Hematopoietic multipotent progenitor cell (in vitro differentiated cells): ENCODE measurements around the gene PTPRG. TPM values are rescaled to one million over a fixed set of nuclear protein-coding genes. Genes with fewer than 3 reads are reported as not detected.

Experiments
- DNase-seq, 3 donors: peaks; one replicate each; pipeline ENCODE4 v3.0.0-alpha.2; 2011 to 2015; ENCODE audit warnings: low read depth in 2 of 3, low spot score in 2 of 3
- total RNA-seq: library from RNA; depleted of rRNA; stranded (reverse); fragments of >200 nt; gene quantifications from one replicate; pipeline ENCODE4 v1.2.3, GENCODE V29; 2012

The PTPRG gene
- total RNA-seq, 1 donor: under 0.01 TPM

- DNase-seq: no peak
Observed at GRCh38 chr3:62229908-62230307, 668.5 kb downstream of the PTPRG start.

DNA sequence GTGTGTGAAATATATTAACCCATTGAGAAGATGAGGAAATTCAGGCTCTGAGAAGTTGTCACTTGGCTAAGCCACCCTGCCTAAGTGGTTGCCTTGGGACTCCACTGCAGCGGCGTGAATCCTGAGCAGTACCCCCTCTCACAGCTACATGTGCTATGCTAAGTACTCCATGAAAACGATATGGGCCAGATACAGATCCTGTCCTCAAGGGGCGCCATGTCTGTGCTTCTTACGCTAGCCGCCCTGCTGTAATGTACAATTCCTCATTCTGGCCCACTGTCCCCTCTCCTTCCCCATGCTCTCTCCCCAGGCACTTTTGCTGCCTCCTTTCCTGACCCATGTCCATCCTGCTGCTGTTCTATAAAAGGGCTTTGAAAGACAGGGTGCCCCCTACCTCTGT lies 671.7 kb downstream of the PTPRG start:
- DNase-seq: no peak

GRCh38 chr3:62236016-62236415 lies 674.6 kb downstream of the PTPRG start:
- DNase-seq: no peak

GRCh38 chr3:62237286-62237948 lies 676.0 kb downstream of the PTPRG start:
- DNase-seq: no peak

DNA sequence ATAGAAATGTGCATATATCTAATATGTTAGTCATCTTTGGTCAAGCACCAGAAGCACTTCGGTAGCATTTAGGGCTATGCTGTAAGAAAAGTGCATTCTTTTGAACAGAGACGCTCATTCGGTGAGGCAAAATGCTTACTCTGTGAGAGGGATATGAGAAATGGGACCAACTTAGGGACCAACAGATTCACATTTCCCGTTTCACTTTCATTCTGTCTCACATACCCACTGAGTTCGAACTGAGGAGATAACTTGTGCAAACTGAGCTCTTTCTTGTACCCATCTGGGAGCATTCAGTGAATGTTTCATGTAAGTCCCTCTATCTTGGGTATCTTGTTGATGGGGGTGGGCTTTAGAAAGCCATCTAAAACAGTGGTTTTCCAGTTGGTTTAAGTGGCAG lies 676.6 kb downstream of the PTPRG start:
- DNase-seq: no peak

DNA sequence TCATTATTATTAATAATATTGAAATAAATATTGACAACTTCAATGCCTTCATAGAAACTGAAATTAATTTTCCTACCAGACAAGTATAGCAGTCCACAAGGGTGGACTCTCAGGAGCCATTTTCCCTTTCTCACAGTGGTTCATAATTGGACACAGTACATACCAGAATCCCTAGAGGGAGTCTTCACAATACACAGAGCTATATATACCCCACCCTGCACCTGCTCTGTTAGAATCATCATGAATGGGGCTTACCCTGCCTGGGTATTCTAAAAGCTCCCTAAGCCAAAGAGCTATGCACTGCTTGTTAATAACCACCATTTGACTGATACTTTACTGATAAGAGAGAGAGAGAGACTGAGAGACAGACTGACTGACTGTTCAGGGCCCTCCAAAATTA lies 677.1 kb downstream of the PTPRG start:
- DNase-seq: no peak

DNA sequence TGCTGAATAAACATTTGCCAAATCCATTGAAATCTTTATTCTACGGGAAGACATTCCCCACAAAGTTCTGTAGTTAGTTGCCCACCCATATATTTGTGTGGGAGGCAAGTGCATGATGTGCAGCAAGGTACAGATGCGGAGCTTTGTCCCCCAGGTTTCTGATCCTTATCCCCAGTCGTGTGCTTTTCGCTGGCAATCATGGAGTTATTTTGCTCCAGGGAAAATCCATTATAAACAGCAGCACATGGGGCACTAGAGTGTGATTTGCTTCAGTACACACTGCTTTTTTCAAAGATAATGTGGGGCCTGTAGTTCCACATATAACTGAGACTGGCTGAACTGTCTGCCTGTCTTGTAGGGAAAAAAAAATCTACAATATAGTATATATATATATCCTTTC lies 679.9 kb downstream of the PTPRG start:
- no peak for DNase-seq

GRCh38 chr3:62242831-62243509 lies 681.6 kb downstream of the PTPRG start:
- no peak for DNase-seq

- no peak for DNase-seq
Observed at GRCh38 chr3:62246094-62246493, 684.7 kb downstream of the PTPRG start.

DNA sequence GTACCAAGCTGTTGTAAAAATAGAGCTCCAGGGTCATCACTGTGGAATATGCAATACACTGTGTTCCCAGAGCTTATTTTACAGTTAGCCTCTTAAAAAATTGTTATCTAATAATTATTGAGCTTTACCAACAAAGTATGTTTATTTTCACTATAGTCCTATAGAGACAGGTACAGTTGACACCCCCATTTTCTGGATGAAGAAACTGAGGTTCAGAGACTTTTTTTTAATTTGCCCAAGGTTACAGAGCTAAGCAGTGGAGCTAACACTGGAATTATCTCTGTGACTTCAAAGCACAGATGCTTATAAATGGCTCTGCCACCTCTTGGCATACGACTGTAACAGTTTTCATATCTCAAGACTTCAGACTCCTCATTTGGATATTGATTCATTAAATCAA lies 685.6 kb downstream of the PTPRG start:
- DNase-seq: no peak

- DNase-seq: no peak
Observed at GRCh38 chr3:62248734-62249483, 687.5 kb downstream of the PTPRG start.

GRCh38 chr3:62249484-62249776 lies 688.1 kb downstream of the PTPRG start:
- no peak for DNase-seq

DNA sequence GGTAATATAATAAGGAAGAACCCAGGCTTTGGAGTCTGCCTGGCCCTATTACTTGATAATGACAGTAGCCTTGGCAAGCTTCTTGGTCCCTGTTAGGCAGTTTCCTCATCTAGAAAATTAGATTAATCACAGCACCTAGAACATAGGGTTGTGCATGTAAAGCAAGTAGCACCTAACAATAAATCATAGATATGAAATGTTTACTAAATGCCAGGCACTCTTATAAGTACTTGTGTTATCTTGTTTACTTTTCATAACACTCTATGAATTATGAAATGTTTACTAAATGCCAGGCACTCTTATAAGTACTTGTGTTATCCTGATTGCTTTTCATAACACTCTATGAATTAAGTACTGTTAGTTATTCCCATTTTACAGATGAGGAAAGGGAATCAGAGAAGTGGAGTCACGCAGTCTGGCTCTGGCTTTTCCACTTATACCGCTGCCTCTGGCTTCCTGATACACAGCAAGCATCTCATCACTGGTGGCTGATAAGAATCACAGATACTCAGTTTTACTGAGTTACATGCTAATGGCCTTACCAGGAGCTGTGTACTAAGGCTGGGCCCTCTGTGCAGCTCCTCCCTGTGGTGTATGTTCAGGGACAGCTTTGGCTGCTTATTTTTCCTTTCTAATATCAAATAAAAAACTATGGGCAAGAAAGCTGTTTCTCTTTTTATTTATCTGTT lies 688.6 kb downstream of the PTPRG start:
- DNase-seq: no peak

DNA sequence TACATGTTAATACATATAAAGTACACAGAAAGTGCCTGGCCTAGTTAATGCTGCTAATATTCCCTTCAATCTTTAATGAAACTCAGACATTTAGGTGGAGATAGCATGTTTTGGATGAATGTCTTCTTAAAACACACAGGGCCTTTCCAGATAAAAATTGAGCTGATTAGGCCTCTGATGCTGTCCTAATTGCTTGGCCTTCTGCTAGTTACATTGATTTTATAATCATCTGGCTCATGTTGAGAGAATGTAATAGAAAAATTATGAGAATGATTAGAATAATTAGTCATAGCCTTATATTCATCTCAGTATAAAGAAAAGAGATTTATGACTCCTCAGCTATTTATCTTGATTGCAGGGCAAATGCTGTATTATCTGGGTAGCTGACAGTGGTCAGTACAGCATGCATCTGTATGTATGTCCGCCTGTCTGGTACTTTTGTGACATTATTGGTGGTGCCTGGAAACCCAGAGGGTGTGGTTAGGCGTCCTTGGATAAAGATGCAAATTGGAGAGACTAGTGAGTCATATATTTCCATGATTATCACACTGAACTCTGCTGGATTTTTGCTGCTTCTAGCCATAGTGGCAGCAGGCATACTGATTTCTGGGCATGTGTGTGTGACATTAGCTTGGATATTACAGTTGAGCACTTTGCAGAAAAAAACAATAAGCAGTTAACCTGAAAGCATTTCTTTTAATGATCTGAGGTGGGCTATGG lies 691.2 kb downstream of the PTPRG start:
- no peak for DNase-seq

GRCh38 chr3:62253971-62254370 lies 692.6 kb downstream of the PTPRG start:
- DNase-seq: no peak

GRCh38 chr3:62255758-62256157 lies 694.4 kb downstream of the PTPRG start:
- DNase-seq: no peak

DNA sequence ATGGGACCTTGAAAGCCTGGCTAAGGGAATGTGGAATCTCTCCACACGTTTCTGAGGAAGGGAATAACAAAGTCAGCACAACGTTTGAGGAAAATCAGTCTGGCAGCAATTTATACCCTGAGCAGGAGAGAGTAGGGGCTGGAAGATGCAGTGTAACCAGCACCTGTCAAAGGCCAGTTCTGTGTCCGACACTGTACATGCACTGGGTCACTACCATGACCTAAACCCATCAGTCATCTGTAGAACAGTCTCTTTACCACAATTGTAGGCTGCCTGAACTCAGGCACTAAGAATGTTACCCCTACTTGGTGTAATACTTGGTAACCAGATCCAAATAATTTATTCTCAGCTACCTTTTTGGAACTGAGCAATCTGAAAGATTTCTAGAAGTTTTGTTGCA lies 698.6 kb downstream of the PTPRG start:
- no peak for DNase-seq

- DNase-seq: no peak
Observed at GRCh38 chr3:62260655-62261054, 699.3 kb downstream of the PTPRG start.

- DNase-seq: no peak
Observed at GRCh38 chr3:62261121-62261520, 699.8 kb downstream of the PTPRG start.

DNA sequence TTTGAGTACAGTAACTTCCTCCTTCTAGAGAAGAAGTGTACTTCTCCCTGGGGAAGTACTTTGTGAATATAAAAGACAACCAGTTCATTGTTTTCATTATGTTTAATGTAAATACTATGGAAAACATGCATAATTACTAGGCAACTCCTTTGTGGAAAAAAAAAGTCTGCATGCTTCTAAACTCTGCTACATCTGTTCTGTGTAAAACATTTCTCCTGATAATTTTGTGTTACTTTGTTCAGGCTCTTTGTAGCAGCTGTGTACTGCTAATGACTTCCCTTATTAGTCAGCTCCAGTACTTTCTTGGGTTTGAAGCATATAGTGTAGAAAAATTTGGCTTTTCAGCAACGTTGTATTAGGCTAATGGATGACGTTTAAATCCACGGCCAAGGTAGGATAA lies 700.4 kb downstream of the PTPRG start:
- no peak for DNase-seq

DNA sequence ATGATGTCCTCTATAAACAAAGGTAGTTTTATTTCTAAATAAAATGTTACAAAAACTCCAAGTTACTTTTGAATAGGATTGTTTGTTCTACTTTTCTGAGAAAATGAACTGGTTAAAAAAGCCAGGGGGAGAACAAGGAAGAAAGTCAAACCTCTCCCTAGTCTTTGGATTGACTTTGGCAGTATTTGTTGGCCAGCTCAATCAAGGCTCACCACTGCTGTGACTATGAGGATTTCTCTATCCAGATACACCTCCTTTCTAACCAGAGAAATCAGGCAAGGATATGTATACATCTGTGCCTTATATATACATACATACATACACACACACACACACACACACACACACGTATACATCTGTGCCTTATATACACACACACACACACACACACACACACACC lies 704.2 kb downstream of the PTPRG start:
- no peak for DNase-seq
